Inflammatory macrophage treated with lipopolysaccharide for 1 hour (primary cell): ENCODE data around the gene PRMT1.
A peak's percentile ranks its signal among the peaks of the same experiment; 100 is the strongest.

Experiments
- DNase-seq, 2 donors: peaks; one replicate each; pipeline ENCODE4 v3.0.0-alpha.2; 2020 to 2022

The PRMT1 gene

DNA sequence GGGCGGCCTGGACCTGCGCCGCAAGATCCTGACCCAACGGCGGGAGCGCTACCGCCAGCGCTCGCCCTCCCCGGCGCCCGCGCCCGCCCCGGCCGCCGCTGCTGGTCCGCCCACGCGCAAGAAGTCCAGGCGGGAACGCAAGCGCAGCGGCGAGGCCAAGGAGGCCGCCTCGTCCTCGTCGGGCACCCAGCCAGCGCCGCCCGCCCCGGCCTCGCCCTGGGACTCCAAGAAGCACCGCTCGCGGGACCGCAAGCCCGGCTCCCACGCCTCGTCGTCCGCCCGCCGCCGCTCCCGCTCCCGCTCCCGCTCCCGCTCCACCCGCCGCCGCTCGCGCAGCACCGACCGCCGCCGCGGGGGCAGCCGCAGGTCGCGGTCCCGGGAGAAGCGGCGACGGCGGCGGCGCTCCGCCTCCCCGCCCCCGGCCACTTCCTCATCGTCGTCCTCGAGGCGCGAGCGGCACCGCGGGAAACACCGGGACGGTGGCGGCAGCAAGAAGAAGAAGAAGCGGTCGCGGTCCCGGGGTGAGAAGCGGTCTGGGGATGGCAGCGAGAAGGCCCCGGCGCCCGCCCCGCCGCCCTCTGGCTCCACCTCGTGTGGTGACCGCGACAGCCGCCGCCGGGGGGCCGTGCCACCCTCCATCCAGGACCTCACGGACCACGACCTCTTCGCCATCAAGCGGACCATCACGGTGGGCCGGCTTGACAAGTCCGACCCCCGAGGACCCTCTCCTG lies 25.1 kb upstream of the PRMT1 start:
- DNase-seq, result no peak

DNA sequence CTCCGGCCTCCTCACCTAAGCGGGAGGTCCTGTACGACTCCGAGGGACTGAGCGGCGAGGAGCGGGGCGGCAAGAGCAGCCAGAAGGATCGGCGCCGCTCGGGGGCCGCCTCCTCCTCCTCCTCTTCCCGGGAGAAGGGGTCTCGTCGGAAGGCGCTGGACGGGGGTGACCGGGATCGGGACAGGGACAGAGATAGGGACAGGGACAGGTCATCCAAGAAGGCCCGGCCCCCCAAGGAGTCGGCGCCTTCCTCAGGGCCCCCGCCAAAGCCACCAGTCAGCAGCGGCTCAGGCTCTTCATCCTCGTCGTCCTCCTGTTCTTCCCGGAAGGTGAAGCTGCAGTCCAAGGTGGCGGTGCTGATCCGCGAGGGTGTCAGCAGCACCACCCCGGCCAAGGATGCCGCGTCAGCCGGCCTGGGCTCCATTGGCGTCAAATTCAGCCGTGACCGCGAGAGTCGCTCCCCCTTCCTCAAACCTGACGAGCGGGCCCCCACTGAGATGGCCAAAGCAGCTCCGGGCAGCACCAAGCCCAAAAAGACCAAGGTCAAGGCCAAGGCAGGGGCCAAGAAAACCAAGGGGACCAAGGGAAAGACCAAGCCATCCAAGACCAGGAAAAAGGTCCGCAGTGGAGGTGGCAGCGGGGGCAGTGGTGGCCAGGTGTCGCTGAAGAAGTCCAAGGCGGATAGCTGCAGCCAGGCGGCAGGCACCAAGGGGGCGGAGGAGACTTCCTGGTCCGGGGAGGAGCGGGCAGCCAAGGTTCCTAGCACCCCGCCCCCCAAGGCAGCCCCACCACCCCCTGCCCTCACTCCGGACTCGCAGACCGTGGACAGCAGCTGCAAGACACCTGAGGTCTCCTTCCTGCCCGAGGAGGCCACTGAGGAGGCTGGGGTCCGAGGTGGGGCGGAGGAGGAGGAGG lies 24.3 kb upstream of the PRMT1 start:
- no peak for DNase-seq

DNA sequence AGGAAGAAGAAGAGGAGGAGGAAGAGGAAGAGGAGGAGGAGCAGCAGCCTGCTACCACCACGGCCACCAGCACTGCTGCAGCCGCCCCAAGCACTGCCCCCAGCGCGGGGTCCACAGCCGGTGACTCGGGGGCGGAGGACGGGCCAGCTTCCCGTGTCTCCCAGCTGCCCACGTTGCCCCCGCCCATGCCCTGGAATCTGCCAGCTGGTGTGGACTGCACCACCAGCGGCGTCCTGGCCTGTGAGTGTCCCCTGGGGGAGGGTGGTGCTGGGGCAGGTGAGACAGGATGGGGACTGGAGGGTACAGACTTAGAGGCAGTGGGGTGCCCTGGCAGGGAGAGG lies 23.6 kb upstream of the PRMT1 start:
- DNase-seq, result no peak

DNA sequence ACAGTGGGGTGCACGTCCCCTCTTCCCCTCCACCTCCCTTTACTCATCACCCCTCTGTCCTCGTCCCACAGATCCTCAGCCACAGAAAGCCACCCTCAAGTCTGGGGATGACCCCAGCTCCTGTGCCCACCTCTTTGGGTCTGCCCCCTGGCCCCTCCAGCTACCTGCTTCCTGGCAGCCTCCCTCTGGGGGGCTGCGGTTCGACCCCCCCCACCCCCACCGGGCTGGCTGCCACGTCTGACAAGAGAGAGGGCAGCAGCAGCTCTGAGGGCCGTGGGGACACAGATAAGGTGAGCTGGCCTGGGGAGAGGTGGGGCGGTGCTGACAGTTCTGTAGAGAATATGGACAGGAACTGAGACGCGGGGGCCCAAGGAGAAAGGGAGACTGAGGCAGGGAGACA lies 22.5 kb upstream of the PRMT1 start:
- DNase-seq, result no peak

DNA sequence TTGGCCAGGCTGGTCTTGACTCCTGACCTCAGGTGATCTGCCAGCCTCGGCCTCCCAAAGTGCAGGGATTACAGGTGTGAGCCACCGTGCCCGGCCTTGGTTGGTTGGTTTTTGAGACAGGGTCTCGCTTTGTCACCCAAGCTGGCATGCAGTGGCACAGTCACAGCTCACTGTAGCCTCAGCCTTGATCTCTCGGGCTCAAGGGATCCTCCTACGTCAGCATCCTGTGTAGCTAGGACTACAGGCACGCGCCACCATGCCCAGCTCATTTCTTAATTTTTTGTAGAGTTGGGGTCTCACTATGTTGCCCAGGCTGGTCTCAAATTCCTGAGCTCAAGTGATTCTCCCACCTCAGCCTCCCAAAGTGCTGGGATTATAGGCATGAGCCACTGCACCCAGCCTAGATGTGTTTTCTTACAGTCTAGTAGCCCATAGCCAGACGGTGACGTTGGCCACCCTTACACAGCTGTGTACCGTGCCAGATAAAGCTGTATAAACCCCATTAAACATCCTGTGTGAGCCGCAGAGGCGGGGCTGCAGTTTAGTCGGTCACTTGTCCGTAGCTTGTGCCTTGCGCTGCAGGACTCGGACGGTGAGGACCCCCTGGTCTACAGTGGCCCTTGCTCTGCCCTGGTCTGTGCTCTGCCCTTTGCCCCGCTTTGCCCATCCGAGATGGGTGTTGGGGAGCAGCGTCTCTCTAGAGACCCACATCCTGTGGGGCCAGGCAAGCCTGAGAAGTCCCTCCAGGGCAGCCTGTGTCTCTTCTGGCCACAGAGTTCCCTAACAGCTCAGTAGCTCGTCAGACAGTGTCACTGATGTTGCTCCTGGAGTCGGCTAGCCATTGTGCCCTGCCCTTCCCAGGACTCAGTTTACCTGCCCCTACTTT lies 21.3 kb upstream of the PRMT1 start:
- no peak for DNase-seq

DNA sequence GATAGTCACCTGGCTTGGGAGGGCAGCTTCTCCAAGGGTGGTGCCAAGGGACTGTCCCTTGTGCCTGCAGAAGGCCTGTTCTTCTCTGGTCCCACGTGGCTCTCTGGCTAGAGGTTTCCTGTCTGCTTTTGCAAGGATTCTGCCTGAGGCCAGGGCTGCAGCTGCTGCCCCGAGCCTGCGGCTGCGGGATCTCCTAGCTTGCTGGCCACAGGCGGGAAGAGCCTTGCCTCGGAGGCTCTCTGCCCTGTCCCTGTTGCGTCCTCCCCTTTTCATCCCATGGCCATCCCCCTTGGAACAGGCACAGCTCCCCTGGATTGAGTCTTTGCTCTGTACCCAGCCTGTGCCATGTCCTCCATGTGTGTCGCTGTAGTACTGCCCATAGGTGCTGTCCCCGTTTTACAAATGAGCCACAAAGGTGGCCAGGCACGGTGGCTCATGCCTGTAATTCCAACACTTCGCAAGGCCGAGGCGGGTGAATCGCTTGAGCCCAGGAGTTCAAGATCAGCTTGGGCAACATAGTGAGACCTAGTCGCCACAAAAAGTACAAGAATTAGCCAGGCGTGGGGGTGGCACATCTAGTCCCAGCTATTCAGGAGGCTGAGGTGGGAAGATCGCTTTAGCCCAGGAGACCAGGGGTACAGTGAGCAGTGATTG lies 20.5 kb upstream of the PRMT1 start:
- DNase-seq, result no peak

DNA sequence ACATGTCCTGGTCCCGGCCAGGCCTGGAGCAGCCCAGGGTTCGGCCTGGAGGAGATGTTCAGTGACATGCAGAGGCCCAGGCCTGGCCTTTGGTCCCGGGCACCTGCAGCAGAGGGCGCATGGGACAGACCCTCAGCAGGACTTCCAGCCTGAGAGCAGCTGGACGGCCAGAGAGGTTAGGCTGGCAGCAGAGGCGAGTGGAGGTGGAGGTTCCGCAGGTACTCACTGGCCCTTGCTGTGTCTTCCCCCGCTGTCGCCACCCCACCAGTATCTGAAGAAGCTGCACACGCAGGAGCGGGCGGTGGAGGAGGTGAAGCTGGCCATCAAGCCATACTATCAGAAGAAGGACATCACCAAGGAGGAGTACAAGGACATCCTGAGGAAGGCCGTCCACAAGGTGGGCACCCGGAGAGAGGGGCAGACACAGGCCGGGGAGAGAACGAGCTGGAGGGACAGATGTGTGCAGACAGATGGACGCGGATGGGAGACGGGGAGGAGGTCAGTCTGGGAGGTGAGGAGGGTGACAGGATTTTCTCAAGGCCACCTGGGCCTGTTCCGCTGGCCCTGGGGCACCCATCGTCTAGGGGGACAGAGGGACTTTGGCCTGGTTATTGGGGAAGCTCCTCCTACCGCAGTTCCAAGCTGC lies 19.5 kb upstream of the PRMT1 start:
- DNase-seq, result no peak

DNA sequence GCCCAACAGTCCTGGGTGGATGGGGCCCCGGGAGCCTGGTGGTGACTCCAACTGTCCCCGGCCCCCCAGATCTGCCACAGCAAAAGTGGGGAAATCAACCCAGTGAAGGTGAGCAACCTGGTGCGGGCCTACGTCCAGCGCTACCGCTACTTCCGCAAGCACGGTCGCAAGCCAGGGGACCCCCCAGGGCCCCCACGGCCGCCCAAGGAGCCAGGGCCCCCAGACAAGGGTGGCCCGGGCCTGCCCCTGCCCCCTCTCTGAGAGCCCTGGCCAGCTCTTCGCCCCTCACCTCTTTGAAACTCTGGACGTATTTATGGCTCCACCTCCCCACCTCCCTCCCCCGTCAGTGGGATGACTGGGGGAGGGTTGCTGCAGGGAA lies 18.9 kb upstream of the PRMT1 start:
- no peak for DNase-seq

DNA sequence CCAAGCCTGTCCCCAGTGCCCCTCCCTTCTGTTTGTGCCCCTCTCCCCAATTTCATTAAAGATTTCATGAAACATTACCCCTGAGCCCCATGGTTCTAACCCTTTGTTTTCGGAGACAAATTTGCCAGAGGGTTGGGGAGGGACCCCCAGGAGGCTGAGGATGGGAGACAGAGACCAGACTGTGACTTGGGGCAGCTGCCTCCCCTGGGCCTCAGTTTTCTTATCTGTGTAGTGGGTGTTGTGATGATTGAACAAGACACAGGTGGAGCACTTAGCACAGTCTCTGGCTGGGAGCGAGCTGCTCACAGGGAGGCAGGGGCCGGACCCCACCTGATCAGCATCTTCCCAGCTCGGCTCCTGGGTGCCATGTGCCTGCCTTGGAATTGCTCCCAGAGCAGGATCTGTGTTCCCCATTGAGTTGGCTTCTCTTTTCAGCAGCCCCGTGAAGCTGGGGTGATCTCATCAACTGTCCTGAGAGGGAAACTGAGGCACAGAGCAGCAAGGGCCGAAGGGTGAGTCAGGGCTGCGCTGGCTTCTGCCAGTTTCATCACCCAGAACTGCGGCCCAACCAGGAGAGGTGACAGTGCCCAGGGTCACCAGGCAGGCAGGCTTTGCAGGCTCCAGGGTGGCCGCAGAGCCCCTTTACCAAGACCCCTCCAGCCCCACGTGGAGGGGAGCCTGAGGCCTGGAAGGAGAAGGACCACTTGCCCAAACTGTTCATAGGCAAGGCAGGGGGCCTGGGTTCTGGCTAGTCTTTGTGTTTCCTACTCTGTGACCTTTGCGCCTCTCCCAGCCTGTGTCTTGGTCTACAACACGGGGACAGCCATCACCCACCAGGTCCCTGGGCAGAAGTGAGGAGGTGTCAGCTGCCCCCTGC lies 18.3 kb upstream of the PRMT1 start:
- DNase-seq, result no peak

DNA sequence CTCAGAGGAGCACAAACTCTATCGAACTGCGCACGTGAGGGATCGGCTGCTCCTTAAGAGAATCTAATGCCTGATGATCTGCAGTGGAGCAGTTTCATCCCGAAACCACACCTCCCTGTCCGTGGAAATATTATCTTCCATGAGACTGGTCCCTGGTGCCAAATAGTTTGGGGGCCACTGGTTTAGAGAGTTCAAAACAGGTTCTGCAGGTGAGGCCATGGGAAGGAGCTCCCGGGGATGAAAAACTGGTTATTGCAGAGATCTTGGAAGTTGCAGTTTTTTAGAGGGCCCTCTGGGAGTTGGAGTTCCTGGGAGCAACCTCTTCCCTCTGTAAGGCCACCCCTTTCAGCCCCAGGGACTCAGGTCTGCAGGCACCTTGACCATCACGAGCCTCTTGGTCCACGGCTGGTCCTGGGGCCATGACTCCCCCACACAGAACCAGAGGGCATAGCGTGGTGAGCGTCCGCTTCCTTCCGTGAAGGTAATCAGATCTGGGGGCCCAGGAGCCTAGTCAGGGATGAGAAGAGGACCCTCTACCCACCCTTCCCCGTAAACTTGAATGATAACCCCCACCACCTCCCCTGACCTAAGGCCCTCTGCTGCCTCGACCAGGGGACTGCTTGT lies 16.6 kb upstream of the PRMT1 start:
- DNase-seq, result no peak

DNA sequence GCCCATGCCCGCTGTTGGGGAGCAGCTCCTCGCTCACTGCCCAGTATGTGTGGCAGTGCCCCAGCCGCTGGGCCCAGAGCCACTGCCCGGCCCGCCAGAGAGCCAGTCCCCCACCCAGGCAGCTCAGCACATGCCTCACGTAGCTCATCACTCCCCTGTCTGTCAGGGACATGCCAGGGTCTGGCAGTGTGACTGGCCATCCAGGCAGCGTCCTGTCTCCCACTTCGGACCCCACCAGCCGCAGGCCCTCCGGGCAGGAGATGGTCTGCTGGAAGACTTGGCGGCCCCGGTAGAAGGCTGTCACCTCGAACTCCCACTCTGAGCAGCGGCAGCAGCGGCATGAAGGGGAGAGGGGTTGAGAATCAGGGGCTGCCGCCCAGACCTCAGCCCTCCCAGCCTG lies 15.1 kb upstream of the PRMT1 start:
- DNase-seq, result no peak

DNA sequence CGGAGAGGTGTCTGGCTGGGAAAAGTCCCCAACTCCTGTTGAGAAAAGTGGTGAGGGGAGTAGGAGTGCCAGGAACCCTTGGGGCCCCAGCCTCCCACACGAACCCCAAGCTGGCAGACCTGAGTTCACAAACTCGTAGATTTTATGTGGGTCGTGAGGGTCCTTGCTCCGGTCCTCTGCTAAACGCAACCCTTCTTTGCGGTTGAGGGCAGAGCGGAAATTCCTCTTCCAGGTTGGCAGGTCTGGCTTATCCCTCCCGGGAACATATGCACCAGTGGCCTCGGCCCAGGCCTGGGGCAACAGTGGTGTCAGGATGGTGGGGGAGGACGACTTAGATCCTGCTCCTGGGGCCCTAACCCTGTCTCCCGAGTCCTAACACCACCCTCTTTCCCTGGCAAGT lies 13.8 kb upstream of the PRMT1 start:
- DNase-seq, result no peak

DNA sequence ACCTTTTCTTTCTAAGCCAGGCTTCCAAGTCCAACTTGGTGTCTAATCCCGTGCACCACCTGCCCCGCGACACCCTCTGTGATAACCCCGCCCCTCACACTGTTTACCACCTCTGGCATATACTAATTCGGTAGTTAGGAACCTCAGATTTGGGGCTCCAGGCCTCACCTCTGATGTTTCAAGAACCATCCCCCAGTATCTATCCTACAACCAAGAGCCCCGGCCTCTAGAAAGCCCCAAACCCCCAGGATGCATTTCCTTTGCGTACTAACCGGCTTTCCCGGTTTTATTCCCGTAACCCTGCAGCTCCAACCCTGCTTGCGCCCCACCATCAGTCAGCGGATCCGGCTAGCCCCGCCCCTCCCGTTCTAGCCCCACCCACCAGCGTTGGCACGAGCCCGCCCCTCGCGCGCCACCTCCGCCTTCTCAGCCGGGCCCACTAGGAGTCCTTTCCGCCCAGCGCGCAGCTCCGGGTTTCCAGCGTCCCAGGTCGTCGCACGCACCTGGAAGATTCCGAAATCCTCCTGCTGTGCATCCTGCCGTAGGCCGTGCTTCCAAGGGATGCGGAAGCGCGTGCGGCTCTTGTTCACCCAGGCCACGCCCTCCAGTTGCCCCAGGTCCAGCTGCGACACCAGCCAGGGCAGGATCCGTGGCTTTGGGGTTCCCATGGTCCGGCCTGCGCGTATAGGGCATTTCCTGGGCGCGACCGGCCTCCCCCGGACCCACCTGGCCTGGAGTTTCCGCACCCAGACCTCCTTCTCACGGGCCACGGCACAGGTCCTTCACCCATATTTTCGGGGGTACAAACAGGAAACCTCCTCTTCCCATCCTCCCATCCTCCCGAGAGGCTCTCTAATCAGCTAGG lies 12.7 kb upstream of the PRMT1 start:
- peak; percentile 55 to 85 for DNase-seq

DNA sequence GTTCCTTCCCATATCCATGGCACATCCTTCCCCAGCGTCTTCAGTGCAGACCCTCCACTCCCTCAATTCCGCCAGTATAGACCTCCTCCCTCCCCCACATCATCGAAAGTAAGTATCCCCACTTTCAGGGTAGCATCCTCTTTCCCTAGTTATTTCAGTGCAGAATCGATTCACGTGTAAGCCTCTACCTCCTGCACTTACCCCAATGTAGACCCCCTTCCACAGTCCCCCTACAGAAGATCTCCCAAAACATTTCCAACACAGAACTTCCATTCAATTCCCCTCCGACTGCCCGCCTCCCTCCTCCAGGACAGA lies 12.1 kb upstream of the PRMT1 start:
- no peak for DNase-seq

DNA sequence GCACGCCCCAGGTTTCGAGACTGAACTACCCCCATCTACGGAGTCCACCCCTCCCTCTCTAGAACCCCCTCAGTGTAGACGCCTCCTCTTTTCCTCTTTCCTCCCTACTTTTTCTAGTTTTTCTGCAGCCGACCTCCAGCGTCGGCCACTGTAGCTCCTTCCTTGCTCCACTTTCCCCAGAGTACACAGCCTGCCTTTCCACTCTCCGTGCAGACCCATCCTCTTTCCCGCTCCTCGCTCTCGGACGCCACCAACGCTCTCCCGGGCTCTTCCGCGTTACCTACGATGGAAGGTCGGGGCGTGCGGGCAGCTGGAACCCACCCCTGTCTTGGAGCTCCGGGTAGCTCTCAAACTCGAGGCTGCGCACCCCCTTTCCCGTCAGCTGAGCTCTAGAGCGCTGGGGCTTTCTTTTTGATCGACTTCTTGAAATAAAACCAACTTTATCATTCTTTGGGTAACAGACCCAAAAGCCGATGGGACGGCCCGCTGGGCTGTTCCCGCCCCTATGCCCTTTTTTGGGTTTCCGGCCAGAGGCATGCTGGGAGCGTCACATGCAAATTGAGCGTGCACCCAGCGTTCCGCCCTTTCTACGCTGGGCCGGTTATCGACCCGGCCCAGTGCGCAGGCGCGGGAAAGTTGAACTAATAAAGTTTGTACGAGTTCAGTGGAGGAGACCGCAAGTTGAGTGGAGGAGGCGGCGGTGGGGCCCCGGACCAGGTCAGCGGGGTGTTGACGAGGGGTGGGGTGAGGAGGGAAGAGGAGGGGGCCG lies 11.5 kb upstream of the PRMT1 start, which contains the start of the genes BCL2L12 and IRF3:
BCL2L12 (plus strand) TSS at position 583 of the 769 bp plus-strand sequence. CDS start 760 bp downstream, outside the sequence.
IRF3 (minus strand) TSS at position 507 of the 769 bp plus-strand sequence. CDS start 1,019 bp downstream, outside the sequence.
- peak; percentile 94 to 99 for DNase-seq

DNA sequence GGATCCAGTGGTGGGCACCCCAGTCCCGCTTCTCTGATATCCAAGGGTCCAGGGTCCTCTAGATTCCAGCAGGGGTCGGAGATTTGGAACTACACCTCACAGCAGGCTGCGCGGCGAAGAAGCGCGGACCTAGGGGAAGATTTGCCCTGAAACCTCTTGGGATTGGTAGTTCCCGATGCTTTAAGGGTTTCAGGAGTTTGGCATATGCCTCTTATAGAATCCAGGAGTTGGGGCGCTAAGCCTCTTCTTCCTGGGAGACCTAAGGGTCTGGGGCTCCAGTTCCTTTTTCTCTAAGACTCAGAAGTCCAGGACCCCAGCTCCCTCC lies 11.0 kb upstream of the PRMT1 start:
- no peak for DNase-seq

DNA sequence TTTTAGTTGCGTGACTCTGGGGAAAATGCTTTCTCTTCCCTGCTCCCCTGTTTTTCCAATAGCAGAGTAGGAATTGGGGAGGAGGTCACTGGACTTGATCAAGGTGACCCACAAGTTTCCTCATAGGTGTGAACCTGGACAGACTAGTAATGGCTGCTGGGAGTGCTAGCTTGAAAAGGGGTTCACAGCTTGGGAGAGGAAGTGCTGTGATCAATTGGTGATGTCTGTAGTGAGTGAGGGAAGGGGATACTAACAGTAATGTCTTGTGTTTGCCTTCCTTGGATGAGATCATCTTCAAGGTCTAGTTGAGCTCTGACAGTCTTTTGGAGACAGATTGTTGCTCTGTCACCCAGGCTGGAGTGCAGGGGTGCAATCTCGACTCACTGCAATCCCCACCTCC lies 9.6 kb upstream of the PRMT1 start:
- DNase-seq, result no peak

DNA sequence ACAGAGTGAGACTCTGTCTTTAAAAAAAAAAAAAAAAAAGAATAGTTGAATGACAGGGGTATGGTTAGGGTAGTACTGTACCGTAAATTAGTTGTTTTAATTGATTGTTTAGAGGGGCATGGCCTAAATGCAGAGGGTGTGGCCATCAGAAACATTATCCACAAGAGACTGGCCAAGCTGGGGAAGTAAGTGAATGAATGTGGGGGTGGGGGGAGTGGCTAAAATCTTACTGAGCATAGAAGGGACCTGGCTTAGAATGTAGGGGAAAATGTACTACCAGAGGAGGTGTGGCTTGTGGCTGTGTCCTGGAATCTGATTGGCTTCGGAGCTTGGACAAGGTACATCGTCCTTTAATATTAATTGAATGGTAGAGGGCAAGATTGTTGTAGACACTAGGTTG lies 7.6 kb upstream of the PRMT1 start:
- DNase-seq, result peak; percentile 54 to 73
